Vagina (tissue), 2 donors: ENCODE measurements around the gene AMPD3. TPM values are rescaled to one million over a fixed set of nuclear protein-coding genes. Genes with fewer than 3 reads are reported as not detected.

Source experiments
- DNase-seq, 2 donors: peaks; one replicate each; pipeline ENCODE4 v3.0.0-alpha.2; 2017; ENCODE audit errors: extremely low spot score in 2 of 2
- H3K27ac ChIP-seq: fragments of 200-600 bp; sonication (generic); one replicate; pipeline ENCODE4 v1.5.1; 2019
- H3K27me3 ChIP-seq: fragments of 200-600 bp; sonication (generic); one replicate; pipeline ENCODE4 v1.5.1; 2019
- H3K36me3 ChIP-seq, 2 donors: fragments of 200-600 bp; sonication (generic); one replicate each; pipeline ENCODE4 v1.5.1; 2017 to 2019
- H3K4me1 ChIP-seq: fragments of 200-600 bp; sonication (generic); one replicate; pipeline ENCODE4 v1.5.1; 2019
- H3K4me3 ChIP-seq, 2 donors: fragments of 200-600 bp; sonication (generic); 1 replicate in 1 of 2; 2 replicates in 1 of 2; pipeline ENCODE4 v1.5.1; 2016 to 2019
- H3K9me3 ChIP-seq: fragments of 200-600 bp; sonication (generic); one replicate; pipeline ENCODE4 v1.5.1; 2019
- POLR2A ChIP-seq, 2 donors: fragments of 450-650 bp; IDR thresholded peaks; one replicate each; pipeline ENCODE4 v1.6.1; 2017; ENCODE audit warnings: antibody characterized with exemption in 2 of 2, mild to moderate bottlenecking in 2 of 2, moderate library complexity in 2 of 2
- POLR2AphosphoS5 ChIP-seq, 2 donors: sonication (generic); formaldehyde crosslinking; IDR thresholded peaks; one replicate each; pipeline ENCODE4 v1.9.0; 2017; ENCODE audit warnings: antibody characterized with exemption in 2 of 2, mild to moderate bottlenecking in 2 of 2, low read depth in 1 of 2; ENCODE audit not compliant: insufficient read depth in 1 of 2
- intact Hi-C: fragments of 100-400 bp; cut with DNase I; formaldehyde crosslinking; loops from one replicate; pipeline ENCODE4 v1.15.1; 2023
- total RNA-seq: library from RNA; depleted of rRNA; stranded (reverse); fragments of >200 nt; gene quantifications from one replicate; pipeline ENCODE4 v1.2.3, GENCODE V29; 2016
- TF ChIP-seq, protein P1 (sequence below), 3 experiments: fragments of 450-650 bp in 2 of 3; fragments of 200-600 bp in 1 of 3; sonication (generic) in 1 of 3; IDR thresholded peaks; one replicate each; pipeline ENCODE4 v1.5.1; 2017 to 2019; ENCODE audit warnings: antibody characterized with exemption in 3 of 3, mild to moderate bottlenecking in 2 of 3, moderate library complexity in 2 of 3

The AMPD3 gene
- total RNA-seq, 1 donor from 2014 or later = 20.1 TPM

DNA sequence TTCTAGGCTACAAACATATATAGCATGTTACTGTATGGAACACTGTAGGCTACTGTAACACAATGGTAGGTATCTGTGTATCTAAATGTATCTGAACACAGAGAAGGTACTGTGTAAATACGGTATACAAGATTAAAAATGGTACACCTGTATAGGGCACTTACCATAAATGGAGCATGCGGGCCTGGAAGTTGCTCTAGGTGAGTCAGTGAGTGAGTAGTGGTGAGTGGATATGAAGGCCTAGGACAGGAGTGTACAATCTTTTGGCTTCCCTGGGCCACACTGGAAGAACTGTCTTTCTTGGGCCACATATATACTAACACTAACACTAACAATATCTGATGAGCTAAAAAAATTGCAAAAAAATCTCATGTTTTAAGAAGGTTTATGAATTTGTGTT, 64.6 kb downstream of the AMPD3 start:
- Histone ChIP-seq H3K9me3 (no peaks in the 10 kb centered on the region), H3K27me3 (no peaks in the 10 kb centered on the region), H3K4me1 (peaks cover 38% of the 10 kb centered on the region), H3K36me3 (peaks cover 0 to 30% of the 10 kb centered on the region in 2 donors), H3K4me3 (no peak overlapping the region), H3K27ac (no peak overlapping the region)
- no peak for DNase-seq
- intact Hi-C loops = no loop called here
- TF ChIP-seq POLR2AphosphoS5 (IDR thresholded peaks at IDR 0.05; ENCODE audit: insufficient read depth in 1 of 2, low read depth in 1 of 2) (no peak), POLR2A (IDR thresholded peaks at IDR 0.05) (no peak)
- TF ChIP-seq, protein P1, sequence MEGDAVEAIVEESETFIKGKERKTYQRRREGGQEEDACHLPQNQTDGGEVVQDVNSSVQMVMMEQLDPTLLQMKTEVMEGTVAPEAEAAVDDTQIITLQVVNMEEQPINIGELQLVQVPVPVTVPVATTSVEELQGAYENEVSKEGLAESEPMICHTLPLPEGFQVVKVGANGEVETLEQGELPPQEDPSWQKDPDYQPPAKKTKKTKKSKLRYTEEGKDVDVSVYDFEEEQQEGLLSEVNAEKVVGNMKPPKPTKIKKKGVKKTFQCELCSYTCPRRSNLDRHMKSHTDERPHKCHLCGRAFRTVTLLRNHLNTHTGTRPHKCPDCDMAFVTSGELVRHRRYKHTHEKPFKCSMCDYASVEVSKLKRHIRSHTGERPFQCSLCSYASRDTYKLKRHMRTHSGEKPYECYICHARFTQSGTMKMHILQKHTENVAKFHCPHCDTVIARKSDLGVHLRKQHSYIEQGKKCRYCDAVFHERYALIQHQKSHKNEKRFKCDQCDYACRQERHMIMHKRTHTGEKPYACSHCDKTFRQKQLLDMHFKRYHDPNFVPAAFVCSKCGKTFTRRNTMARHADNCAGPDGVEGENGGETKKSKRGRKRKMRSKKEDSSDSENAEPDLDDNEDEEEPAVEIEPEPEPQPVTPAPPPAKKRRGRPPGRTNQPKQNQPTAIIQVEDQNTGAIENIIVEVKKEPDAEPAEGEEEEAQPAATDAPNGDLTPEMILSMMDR (IDR thresholded peaks at IDR 0.05) = no peak

DNA sequence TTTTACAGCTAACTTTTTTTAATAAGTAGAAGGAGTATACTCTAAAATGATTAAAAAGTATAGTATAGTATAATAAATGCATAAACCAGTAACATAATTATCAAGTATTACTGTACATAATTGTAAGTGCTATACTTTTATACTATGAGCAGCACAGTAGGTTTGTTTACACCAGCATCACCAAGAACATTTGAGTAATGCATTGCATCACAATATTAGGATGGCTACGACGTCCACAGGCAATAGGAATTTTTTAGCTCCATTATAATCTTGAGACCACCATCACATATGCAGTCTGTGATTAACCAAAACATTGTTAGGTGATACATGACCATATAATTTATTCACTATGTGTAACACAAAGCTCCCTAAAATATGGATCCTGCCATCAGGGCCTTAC, 65.5 kb downstream of the AMPD3 start:
- no peak for DNase-seq
- Histone ChIP-seq H3K4me3 (no peak overlapping the region), H3K27me3 (no peaks in the 10 kb centered on the region), H3K36me3 (peaks cover 0 to 36% of the 10 kb centered on the region in 2 donors), H3K27ac (no peak overlapping the region), H3K4me1 (peaks cover 34% of the 10 kb centered on the region), H3K9me3 (no peaks in the 10 kb centered on the region)
- TF ChIP-seq POLR2AphosphoS5 (IDR thresholded peaks at IDR 0.05; ENCODE audit: insufficient read depth in 1 of 2, low read depth in 1 of 2) (no peak), POLR2A (IDR thresholded peaks at IDR 0.05) (no peak)
- TF ChIP-seq, protein P1 (IDR thresholded peaks at IDR 0.05) = no peak
- intact Hi-C loops = no loop called here

- no peaks in the 10 kb centered on the region for H3K27me3 ChIP-seq
- no peak for DNase-seq
- intact Hi-C loops = no loop called here
- peaks cover 44% of the 10 kb centered on the region for H3K4me1 ChIP-seq
- no peaks in the 10 kb centered on the region for H3K9me3 ChIP-seq
- H3K36me3 ChIP-seq = peaks cover 0 to 36% of the 10 kb centered on the region in 2 donors
- peak overlapping the region; percentile 72 for H3K27ac ChIP-seq
- TF ChIP-seq, protein P1 (IDR thresholded peaks at IDR 0.05) = no peak
- TF ChIP-seq POLR2A (IDR thresholded peaks at IDR 0.05) (no peak), POLR2AphosphoS5 (IDR thresholded peaks at IDR 0.05; ENCODE audit: insufficient read depth in 1 of 2, low read depth in 1 of 2) (no peak)
- H3K4me3 ChIP-seq = no peak overlapping the region
Observed at GRCh38 chr11:10522276-10522675, 67.2 kb downstream of the AMPD3 start.

GRCh38 chr11:10522921-10523320, 67.9 kb downstream of the AMPD3 start:
- Histone ChIP-seq H3K9me3 (no peaks in the 10 kb centered on the region), H3K4me1 (peaks cover 48% of the 10 kb centered on the region), H3K4me3 (no peak overlapping the region), H3K36me3 (peaks cover 0 to 36% of the 10 kb centered on the region in 2 donors), H3K27ac (peak overlapping the region; percentile 72), H3K27me3 (no peaks in the 10 kb centered on the region)
- no peak for TF ChIP-seq POLR2A (IDR thresholded peaks at IDR 0.05)
- peak in 1 of 2 donors; percentile 44 for TF ChIP-seq POLR2AphosphoS5 (IDR thresholded peaks at IDR 0.05; ENCODE audit: insufficient read depth in 1 of 2, low read depth in 1 of 2)
- peak in 1 of 2 donors; percentile 87 for DNase-seq
- intact Hi-C loops = no loop called here

- H3K27me3 ChIP-seq = no peaks in the 10 kb centered on the region
- no peak overlapping the region for H3K4me3 ChIP-seq
- no peak for DNase-seq
- peak overlapping the region; percentile 20 for H3K27ac ChIP-seq
- peaks cover 47% of the 10 kb centered on the region for H3K4me1 ChIP-seq
- intact Hi-C loops = no loop called here
- no peaks in the 10 kb centered on the region for H3K9me3 ChIP-seq
- peaks cover 0 to 36% of the 10 kb centered on the region in 2 donors for H3K36me3 ChIP-seq
- no peak for TF ChIP-seq POLR2AphosphoS5 (IDR thresholded peaks at IDR 0.05; ENCODE audit: insufficient read depth in 1 of 2, low read depth in 1 of 2)
- TF ChIP-seq, protein P1 (IDR thresholded peaks at IDR 0.05) = no peak
- no peak for TF ChIP-seq POLR2A (IDR thresholded peaks at IDR 0.05)
Observed at GRCh38 chr11:10524471-10524870, 69.4 kb downstream of the AMPD3 start.
